ENCODE measurements around the gene PDGFRA.
"Not testable (repeated sequence)": the region's sequence is repeated elsewhere in the genome, so short reads cannot be mapped to it uniquely, and the experiment has no call there.

The PDGFRA gene

GRCh38 chr4:54332542-54332941 is 103.4 kb downstream of the PDGFRA start:
- no peak for FAIRE-seq

GRCh38 chr4:54333657-54334056 is 104.6 kb downstream of the PDGFRA start:
- FAIRE-seq = no peak

GRCh38 chr4:54334769-54335168 is 105.7 kb downstream of the PDGFRA start:
- not testable (repeated sequence) for FAIRE-seq

GRCh38 chr4:54337009-54337408 is 107.9 kb downstream of the PDGFRA start:
- FAIRE-seq = no peak

- FAIRE-seq = not testable (repeated sequence)
Measured at GRCh38 chr4:54342067-54342466, 113.0 kb downstream of the PDGFRA start.
